ENCODE measurements around the gene UNC5B.

- TF ChIP-seq POLR2A (IDR thresholded peaks at IDR 0.05; ENCODE audit: low read depth, low read length) (no peak), POLR2AphosphoS5 (IDR thresholded peaks at IDR 0.05; ENCODE audit: low read depth, low read length) (no peak), TAF1 (IDR thresholded peaks at IDR 0.05; ENCODE audit: borderline replicate concordance, low read depth, low read length) (no peak)
These were observed 130.4 kb downstream of the UNC5B start for GRCh38 chr10:71342573-71343391.
